Right ventricle myocardium inferior (tissue), 1 donor: Measurements from ENCODE around the gene HK2. TPM values are rescaled to one million over a fixed set of nuclear protein-coding genes. Genes with fewer than 3 reads are reported as not detected.
"Not testable (repeated sequence)": the region's sequence is repeated elsewhere in the genome, so short reads cannot be mapped to it uniquely, and the experiment has no call there.

Experiments used
- ATAC-seq: fragments of 200-7000 bp; cut with Tn5 transposase; one replicate; pipeline ENCODE4 v1.9.1; 2020; ENCODE audit warnings: mild to moderate bottlenecking, moderate library complexity
- DNase-seq: peaks from one replicate; pipeline ENCODE4 v3.0.0; 2021; ENCODE audit errors: missing footprints
- intact Hi-C: fragments of 100-400 bp; cut with DNase I; formaldehyde crosslinking; loops from one replicate; pipeline ENCODE4 v1.11.0; 2022
- total RNA-seq: library from RNA; stranded (reverse); fragmentation: NEBNext Ultra II Directional; extraction: Animal tissue kit (Norgen Biotek cat#: 25700); gene quantifications from one replicate; pipeline ENCODE4 v1.2.1, GENCODE V29; 2021
- donor health status: DM: no; HTN: yes; CAD: no; lungs with severe emphysema.

Gene HK2
- total RNA-seq, 1 donor from 2014 or later = 5.4 TPM

DNA sequence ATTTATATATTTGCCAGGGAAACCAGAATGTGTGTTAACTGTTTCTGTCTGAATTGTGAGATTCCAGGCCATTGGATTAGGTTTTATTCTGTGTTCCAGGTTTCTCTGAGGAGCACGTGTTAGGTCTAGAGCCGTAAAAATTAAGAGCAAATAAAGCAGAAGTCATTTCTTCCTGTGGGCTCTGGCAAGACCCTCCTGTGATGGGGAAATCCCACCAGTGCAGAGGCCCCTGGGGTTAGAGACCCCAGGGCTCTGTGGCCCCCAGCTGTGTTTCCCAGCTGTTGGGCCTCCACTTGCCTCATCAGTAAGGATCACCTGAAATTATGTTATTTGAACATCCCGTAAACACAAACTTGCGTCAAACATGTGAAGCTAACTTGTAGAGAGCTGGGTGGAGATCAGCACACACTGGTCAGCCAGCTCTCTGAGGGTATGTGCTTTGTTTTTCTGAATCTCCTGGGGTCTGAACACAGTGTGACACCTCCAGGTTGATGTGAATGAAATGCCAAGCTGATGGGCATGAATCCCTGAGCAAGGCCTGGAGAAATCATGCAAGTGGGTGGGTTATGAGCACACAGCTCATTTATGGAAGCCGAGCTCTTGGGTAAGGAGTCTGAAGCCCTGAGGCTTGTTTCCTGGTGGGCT is 50.3 kb downstream of the HK2 start:
- intact Hi-C loops = no loop called here
- ATAC-seq (no peak), DNase-seq (no peak)

DNA sequence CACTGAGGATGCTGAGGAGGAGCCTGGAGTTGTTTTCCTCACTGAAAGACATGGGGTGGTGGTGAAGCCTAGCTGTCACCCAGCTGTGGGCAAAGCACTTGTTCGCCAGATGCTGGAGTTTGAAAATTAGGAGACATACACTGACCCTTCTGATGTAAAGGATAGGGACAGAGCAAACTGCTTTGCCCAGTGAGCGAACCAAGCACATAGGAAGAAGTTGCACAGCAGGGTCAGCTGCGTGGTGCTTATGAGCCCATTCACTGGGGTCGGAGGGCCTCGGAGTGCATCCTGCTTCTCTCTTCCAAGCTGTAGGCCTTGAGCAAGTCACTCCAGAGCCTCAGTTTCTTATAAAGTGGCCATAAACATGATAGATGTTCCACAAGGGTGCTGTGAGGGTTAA is 50.9 kb downstream of the HK2 start:
- ATAC-seq (no peak), DNase-seq (no peak)
- intact Hi-C loops = no loop called here

DNA sequence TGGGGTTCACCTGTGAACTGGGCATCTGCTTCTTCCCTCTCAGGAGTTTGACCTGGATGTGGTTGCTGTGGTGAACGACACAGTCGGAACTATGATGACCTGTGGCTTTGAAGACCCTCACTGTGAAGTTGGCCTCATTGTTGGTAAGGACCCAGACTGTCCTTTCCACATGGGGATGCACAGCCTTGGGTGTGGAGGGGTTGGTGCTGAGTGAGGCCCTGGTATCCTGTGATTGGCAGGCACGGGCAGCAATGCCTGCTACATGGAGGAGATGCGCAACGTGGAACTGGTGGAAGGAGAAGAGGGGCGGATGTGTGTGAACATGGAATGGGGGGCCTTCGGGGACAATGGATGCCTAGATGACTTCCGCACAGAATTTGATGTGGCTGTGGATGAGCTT is 52.3 kb downstream of the HK2 start:
- DNase-seq (no peak), ATAC-seq (no peak)
- intact Hi-C loops = no loop called here

DNA sequence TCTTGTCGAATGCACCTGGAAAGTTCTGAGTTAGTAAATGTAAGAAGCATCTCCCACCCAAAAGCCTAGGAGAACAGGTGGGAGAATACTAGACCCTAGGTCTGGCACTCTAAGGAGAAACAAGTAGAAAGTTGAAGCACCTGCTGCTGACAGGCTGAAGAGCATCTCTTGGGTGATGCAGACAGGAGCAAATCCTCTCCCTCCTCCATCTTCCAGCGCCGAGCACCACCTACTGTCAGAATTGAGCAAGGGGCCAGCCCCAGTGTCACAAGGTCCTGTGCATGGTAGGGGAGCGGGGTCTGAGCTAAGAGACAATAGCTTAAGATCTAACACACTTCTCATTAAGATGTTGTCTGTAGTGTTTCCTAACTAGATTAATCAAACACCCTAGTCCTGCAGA is 52.9 kb downstream of the HK2 start:
- intact Hi-C loops = no loop called here
- ATAC-seq (no peak), DNase-seq (no peak)

DNA sequence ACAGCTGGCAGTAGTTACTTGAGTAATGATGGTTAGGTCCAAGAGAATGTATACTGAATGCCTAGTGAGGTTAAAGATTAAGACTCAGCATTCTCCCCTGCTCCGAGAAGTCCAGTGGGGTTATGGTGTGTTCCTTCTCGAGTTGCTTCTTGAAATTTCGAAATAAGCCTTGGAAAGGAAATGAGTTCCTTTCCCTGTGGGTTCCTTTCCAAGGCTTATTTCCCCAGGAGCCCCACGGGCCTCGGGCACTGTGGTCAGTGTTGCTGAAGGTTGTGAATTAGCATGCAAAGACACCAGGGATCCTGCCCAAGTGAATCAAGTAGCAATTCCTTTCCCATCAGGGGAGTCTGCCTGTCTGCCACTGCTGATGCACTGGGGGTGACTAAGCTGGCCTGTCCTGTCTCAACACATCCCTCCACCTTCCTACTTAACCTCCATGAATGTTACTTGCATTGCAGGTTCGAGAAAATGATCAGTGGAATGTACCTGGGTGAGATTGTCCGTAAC is 53.6 kb downstream of the HK2 start:
- intact Hi-C loops = no loop called here
- ATAC-seq (no peak), DNase-seq (no peak)

DNA sequence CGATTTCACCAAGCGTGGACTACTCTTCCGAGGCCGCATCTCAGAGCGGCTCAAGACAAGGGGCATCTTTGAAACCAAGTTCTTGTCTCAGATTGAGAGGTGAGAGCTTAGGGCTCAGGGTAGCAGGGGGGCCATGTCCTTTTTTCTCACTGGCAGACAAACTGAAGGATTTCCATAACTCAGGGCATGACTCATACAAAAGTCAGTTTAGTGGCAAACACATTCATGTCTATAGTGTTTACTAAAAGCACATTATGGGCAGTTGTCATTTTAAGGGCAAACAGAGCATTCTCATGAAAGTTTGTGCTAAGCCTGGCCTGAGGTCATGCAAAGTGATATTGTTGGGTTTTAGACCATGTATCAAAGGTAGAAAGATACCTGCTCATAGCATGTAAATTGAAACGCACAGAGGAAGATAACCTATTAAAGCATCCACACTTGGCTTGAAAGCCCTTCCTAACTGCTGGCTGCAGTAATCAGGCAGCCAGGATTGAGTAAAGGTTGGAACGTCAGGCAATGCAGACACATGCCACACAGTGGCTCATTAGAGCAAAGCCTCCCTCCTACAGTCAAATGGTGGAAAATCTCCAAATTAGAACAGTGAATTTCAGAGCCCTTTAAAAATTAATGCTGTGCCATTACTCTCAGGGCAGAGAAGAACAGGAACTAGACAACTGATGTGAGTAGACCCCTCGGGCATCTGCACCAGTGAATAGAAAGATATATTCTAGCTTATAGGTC is 54.2 kb downstream of the HK2 start:
- ATAC-seq (no peak), DNase-seq (no peak)
- intact Hi-C loops = no loop called here

DNA sequence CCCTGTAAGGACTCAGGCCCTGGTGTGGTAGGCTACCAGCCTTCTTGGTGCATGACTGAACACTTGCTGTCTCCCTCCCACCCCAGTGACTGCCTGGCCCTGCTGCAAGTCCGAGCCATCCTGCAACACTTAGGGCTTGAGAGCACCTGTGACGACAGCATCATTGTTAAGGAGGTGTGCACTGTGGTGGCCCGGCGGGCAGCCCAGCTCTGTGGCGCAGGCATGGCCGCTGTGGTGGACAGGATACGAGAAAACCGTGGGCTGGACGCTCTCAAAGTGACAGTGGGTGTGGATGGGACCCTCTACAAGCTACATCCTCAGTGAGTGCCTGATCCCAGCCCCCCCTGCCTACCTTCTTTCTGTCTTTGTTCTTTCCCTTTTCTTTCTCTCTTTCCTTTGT is 55.2 kb downstream of the HK2 start:
- no peak for DNase-seq
- no peak for ATAC-seq
- intact Hi-C loops = no loop called here

DNA sequence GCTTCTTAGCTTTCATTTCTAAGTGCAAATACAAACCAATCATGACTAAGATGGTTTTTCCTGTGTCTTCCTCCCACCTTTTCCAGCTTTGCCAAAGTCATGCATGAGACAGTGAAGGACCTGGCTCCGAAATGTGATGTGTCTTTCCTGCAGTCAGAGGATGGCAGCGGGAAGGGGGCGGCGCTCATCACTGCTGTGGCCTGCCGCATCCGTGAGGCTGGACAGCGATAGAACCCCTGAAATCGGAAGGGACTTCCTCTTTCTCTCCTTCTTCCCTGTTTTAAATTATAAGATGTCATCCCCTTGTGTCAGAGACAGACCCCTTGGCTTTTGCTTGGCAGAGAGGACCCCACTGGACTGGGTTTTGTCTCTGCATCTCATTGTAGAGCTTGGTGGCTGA is 56.8 kb downstream of the HK2 start:
- DNase-seq (no peak), ATAC-seq (no peak)
- intact Hi-C loops = no loop called here

DNA sequence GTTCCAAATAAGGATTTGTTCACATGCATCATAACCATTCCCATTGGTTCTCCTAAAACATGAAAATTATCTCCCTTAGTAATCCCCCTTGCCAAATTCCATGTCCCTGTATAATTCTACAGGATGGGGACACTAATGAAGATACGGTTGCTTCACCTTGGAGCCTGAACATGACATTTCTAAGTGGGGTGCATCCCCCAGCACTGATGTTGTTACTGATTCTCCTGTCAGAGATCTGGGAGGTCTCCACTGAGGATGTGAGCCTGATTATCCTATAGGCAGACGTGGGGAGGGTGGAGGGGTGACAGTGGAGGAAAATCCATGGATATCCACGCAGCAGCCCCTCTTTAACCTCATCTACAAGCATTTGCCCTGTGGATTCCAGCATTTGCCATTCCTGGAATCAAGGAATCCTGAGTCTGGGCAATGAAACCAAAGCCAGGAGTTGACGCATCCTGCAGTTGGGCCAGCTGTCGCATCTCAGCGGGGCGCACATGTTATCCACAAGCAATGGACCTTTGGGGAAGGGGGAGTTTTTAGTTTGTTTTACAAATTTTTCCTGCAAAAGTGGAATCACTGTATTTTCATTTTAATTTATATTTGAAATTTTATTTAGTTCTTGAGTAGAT is 57.3 kb downstream of the HK2 start:
- DNase-seq = no peak
- intact Hi-C loops = no loop called here
- ATAC-seq = no peak

DNA sequence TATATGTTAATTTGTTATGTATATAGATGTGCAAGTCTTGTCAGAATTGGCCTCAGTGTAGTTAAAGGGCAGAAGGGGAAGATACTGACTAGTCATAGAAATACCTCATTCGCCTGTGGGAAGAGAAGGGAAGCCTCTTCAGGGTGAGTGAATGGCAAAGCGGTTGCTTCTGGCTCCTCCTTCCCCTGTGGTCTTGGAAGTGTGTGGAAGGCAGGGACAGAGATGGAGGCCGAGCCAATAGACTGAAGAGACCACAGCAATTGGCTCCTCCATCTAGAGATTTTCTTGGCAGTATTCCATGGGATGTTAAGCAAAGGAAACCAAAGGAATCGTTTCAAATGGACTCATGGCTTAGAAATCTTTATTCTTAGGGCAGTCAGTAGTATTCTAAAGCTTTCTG is 57.9 kb downstream of the HK2 start:
- intact Hi-C loops, ATAC-seq, DNase-seq: not testable (repeated sequence)

DNA sequence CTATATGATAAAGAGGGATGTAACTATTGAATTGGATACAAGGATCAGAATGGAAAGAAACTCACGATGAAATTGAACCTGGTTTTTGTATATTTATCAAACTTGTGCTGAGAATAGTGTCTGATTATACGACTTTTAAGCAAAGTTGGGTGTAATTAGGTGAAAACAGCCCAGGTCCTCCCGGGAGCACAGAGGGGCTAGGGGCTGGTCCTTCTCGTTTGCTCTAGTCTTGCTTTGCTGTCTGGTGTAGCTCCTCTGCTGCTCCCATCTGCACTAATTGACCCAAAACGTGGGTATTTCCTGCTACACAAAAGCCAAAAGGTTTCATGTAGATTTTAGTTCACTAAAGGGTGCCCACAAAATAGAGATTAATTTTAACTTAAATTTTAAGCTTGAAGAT is 58.7 kb downstream of the HK2 start:
- DNase-seq (no peak), ATAC-seq (no peak)
- intact Hi-C loops = no loop called here

DNA sequence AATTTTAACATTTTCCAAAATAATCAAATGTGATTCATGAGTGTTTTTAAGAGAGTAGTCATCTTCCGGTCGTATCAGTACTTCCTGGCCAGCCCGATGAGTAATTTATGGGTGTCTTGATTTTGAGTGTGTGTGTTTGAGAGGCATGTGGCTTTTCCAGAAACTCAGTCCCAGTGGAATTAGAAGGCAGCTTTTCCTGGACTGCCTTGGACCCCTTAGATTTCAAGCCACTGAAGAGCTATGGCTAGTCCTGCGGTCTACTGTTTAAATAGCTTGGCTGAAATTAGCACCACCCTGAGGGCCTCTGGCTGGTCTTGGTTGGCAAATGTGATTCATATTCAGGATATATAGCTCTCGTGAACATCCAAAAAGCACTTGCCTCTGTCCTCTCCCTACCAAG is 59.4 kb downstream of the HK2 start:
- no peak for ATAC-seq

DNA sequence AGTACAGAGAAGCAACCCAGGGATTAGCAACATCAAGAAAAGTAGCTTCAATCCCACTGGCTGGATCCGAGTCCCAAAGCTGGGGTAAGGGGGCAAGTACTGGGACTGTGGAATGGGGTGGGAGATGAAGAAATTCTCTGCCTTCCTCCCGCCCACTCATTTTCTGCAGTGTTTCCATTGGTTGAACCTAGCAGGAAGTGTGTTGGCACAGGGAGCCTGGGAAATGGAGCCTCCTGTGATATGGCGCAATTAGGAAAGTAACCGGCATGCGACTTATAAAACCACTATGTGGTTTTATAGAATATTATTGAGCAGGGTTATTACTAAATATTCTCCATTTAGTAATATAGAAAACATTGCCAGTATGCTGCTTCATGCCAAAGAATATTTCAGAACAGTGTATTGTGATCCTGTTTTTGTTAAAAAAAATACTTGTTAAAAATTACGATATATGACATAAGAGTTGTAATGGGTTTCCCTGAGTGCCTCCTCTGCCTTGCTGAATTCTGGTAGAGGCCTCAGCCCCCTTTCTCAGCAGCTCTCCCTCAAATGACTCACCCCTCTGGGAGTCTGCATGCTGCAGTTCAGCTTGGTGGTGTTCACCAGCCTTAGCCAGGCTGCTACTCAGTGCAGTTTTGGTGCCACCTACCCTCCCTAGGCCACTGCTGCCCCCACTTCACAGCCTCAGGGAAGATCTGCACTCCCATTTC is 60.5 kb downstream of the HK2 start:
- no peak for ATAC-seq
- intact Hi-C loops = no loop called here
- no peak for DNase-seq

More for the DNA sequence above, 59.4 kb downstream of the HK2 start:
- DNase-seq = no peak
- intact Hi-C loops = no loop called here

DNA sequence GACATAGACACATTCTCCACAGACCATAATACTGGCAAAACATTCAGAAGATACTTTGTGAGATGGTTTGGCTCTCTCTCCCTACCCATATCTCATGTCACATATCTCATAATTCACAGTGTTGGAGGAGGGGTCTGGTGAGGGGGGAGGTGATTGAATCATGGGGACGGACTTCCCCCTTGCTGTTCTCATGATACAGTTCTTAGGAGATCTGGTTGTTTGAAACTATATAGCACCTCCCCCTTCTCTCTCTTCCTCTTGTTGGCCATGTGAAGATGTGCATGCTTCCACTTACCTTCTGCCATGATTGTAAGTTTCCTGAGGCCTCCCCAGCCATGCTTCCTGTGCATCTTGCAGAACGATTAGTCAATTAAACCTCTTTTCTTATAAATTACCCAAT is 61.1 kb downstream of the HK2 start:
- no peak for DNase-seq
- intact Hi-C loops = no loop called here
- ATAC-seq = no peak

DNA sequence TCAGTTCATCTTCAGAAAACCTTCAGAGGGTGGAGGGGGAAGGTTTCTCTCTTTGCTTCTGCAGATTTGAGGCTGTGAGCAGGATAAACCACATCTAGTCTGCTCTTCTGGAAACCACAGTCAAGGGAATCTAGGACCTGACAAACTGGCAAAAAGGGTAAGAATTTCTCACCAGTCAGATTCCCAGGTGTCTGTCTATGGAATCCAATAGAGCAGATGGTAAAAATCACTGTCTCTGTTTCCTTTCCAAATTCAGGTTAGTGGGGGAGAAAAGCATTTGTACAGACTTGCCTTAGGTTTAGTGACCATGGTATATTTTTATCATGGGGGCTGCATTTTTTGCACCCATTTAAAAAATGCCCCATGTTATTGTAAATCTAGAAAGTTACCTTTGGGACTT is 62.3 kb downstream of the HK2 start:
- no peak for DNase-seq
- ATAC-seq = no peak
- intact Hi-C loops = no loop called here

DNA sequence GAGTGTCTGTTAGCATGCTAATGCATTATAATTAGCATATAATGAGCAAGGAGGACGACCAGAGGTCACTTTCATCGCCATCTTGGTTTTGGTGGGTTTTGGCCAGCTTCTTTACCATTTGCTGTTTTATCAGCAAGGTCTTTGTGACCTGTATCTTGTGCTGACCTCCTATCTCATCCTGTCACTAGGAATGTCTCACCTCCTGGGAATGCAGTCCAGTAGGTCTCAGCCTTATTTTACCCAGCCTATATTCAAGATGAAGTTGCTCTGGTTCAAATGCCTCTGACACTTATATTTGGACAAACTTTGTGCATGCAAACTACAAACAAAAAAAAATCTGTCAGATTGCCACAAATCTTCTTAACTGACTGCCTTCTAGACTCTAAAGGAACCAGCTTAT is 66.3 kb downstream of the HK2 start:
- ATAC-seq, intact Hi-C loops, DNase-seq: not testable (repeated sequence)

DNA sequence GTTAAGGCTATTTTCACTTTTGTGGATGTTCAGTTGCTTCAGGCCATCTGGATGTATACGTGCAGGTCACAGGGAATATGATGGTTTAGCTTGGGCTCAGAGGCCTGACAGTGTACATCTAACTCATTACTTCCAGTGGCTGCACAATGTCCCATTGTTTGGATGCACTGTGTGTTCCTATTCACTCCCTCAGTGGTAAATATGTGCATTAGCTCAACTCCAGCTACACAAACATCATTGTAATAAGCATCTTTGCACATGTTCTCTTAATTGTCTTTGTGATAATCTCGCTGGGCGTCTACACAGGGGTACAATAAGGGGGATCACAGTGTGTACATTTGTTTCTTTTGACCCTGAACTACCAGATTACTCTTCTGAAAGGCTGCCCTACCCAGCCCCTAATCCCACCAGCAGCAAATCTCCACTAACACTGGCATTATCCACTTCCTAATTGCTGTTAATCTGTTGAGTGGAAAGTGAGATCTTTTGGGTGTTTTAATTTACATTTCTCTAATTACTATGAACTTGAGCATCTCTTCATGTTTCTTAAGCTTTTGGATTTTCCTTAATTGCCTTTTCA is 68.4 kb downstream of the HK2 start:
- intact Hi-C loops = no loop called here
- ATAC-seq (no peak), DNase-seq (no peak)

DNA sequence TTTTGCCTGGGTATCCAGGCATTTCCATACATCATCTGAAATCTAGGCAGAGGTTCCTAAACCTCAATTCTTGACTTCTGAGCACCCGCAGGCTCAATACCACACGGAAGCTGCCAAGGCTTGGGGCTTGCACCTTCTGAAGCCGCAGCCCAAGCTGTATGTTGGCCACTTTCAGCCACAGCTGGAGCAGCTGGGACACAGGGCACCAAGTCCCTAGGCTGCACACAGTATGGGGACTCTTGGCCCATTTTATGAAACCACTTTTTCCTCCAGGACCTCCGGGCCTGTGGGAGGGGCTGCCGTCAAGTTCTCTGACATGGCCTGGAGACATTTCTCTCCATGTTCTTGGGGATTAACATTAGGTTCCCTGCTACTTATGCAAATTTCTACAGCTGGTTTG is 72.5 kb downstream of the HK2 start:
- DNase-seq (no peak), ATAC-seq (no peak)
- intact Hi-C loops = no loop called here

DNA sequence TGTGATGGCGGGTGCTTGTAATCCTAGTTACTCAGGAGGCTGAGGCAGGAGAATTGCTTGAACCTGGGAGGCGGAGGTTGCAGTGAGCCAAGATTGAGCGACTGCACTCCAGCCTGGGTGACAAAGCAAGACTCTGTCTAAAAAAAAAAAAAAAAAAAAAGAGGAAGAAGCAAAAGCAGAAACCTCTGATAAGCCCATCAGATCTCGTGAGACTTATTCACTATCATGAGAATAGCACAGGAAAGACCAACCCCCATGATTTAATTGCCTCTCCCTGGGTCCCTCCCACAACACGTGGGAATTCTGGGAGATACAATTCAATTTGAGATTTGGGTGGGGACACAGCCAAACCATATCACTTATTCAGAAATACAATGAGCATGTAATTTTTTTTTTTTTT is 73.6 kb downstream of the HK2 start:
- ATAC-seq, intact Hi-C loops, DNase-seq: not testable (repeated sequence)
